Endometrial microvascular endothelial cells (primary cell): Measurements from ENCODE around the gene CFAP46. TPM values are rescaled to one million over a fixed set of nuclear protein-coding genes. Genes with fewer than 3 reads are reported as not detected.
"Not testable (repeated sequence)": the region's sequence is repeated elsewhere in the genome, so short reads cannot be mapped to it uniquely, and the experiment has no call there.

ENCODE experiments used
- in situ Hi-C: cut with HindIII; loops from 2 replicates; pipeline ENCODE4 v1.10.0; 2017; ENCODE audit warnings: low sequenced_read_pairs, low pct_unique_long_range_greater_than_20kb; ENCODE audit errors: inconsistent ontology term
- total RNA-seq: library from RNA; depleted of rRNA; stranded (reverse); fragments of >200 nt; gene quantifications from one replicate; pipeline ENCODE4 v1.2.3, GENCODE V29; 2015; ENCODE audit errors: inconsistent ontology term

Gene CFAP46
- total RNA-seq, 1 donor from 2014 or later: 0.09 TPM

- in situ Hi-C loops: no loop called here
Measured at GRCh38 chr10:132846631-132847415, 95.5 kb downstream of the CFAP46 start.

GRCh38 chr10:132845780-132846595 lies 96.4 kb downstream of the CFAP46 start:
- in situ Hi-C loops: no loop called here

GRCh38 chr10:132845041-132845551 lies 97.3 kb downstream of the CFAP46 start:
- in situ Hi-C loops: no loop called here

- in situ Hi-C loops: no loop called here
Measured at GRCh38 chr10:132844069-132844809, 98.1 kb downstream of the CFAP46 start.

GRCh38 chr10:132843276-132843675 lies 99.1 kb downstream of the CFAP46 start:
- in situ Hi-C loops: not testable (repeated sequence)

- in situ Hi-C loops: no loop called here
Measured at GRCh38 chr10:132842397-132842796, 100.0 kb downstream of the CFAP46 start.

- in situ Hi-C loops: no loop called here
Measured at GRCh38 chr10:132841615-132841975, 100.8 kb downstream of the CFAP46 start.

- in situ Hi-C loops: no loop called here
Measured at GRCh38 chr10:132840698-132841614, 101.4 kb downstream of the CFAP46 start.

- in situ Hi-C loops: no loop called here
Measured at GRCh38 chr10:132839061-132839460, 103.3 kb downstream of the CFAP46 start.

GRCh38 chr10:132838346-132838970 lies 103.9 kb downstream of the CFAP46 start:
- in situ Hi-C loops: no loop called here

GRCh38 chr10:132837905-132838304 lies 104.5 kb downstream of the CFAP46 start:
- in situ Hi-C loops: no loop called here

- in situ Hi-C loops: no loop called here
Measured at GRCh38 chr10:132836832-132837540, 105.4 kb downstream of the CFAP46 start.

- in situ Hi-C loops: no loop called here
Measured at GRCh38 chr10:132836248-132836831, 106.0 kb downstream of the CFAP46 start.

- in situ Hi-C loops: no loop called here
Measured at GRCh38 chr10:132835848-132836233, 106.5 kb downstream of the CFAP46 start.

GRCh38 chr10:132834891-132835847 lies 107.2 kb downstream of the CFAP46 start:
- in situ Hi-C loops: no loop called here

GRCh38 chr10:132834311-132834761 lies 108.0 kb downstream of the CFAP46 start:
- in situ Hi-C loops: no loop called here
